SK-N-SH treated with all-trans-retinoic acid at 6 μM for 48 hours (cell line): ENCODE data around the gene PKNOX2.

Experiments
- ARNTL ChIP-seq: fragments of 450-650 bp; formaldehyde crosslinking; IDR thresholded peaks from 2 replicates; pipeline ENCODE4 v1.5.0; 2020; ENCODE audit warnings: low read depth, mild to moderate bottlenecking, moderate library complexity, borderline replicate concordance
- TSHZ2 ChIP-seq: fragments of 250-450 bp; sonication (Bioruptor Pico); IDR thresholded peaks from 2 replicates; pipeline ENCODE4 v1.5.0; 2020; ENCODE audit warnings: mild to moderate bottlenecking, moderate library complexity

DNA sequence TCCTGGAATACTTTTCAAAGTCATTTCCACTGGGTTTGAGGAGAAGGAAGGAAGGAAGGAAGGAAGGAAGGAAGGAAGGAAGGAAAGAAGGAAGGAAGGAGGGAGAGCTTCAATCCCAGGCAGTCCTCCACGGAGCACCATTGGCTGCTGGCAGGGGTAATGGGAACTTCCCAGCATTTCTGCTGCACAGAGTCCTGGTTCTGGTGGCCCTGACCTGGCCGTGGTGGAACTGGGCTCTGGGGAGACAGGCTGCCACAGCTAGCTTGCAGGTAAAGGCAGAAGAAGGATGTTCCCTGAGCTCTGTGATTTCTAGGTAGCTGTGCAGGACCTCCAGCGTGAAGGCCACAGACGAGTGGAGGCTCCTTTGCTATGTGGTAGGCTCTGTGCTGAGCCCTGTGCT, 10.6 kb downstream of the PKNOX2 start:
- TF ChIP-seq ARNTL (CRISPR knock-in tag) (no peak), TSHZ2 (CRISPR knock-in tag) (no peak)
